A549 (cell line): Measurements from ENCODE around the gene SNRNP70. TPM values are rescaled to one million over a fixed set of nuclear protein-coding genes. Genes with fewer than 3 reads are reported as not detected.

Source experiments
- ATAC-seq, 2 experiments: fragments of 200-7000 bp in 1 of 2; fragments of >200 bp in 1 of 2; cut with Nextera tagmentation in 1 of 2; cut with Tn5 transposase in 1 of 2; 3 replicates each; pipeline versions ENCODE4 v1.8.0 to v1.9.1; 2018 to 2020; ENCODE audit warnings: mild to moderate bottlenecking in 1 of 2, moderate library complexity in 1 of 2
- CTCF ChIA-PET: fragments of 300-600 bp; sonication (Branson Sonifier 250); formaldehyde crosslinking; extraction: SDS; loops from one replicate; lab custom pipeline; 2021; ENCODE audit warnings: antibody characterized with exemption, inconsistent platforms; lab: Yijun Ruan, JAX
- POLR2A ChIA-PET: fragments of 350-600 bp; formaldehyde crosslinking; extraction: SDS; loops from one replicate; lab custom pipeline; 2021; ENCODE audit warnings: antibody characterized with exemption, inconsistent platforms; lab: Yijun Ruan, JAX
- DNase-seq, 2 experiments: peaks; one replicate each; pipeline versions ENCODE4 v3.0.0 to v3.0.0-alpha.2; 2011 to 2016; ENCODE audit warnings: low read depth in 1 of 2, low spot score in 1 of 2
- FAIRE-seq: peaks from 2 replicates; lab custom pipeline; 2011; peaks lifted over from hg19 to GRCh38; lab: Jason Lieb, UNC
- H3K27ac ChIP-seq, 2 experiments: fragments of >200 bp; sonication (Bioruptor Twin); formaldehyde crosslinking; 3 replicates each; pipeline ENCODE4 v1.5.1; 2016 to 2017
- H3K4me1 ChIP-seq: fragments of >200 bp; sonication (Bioruptor Twin); formaldehyde crosslinking; 3 replicates; pipeline ENCODE4 v1.6.1; 2016
- H3K4me2 ChIP-seq: fragments of >200 bp; sonication (Bioruptor Twin); formaldehyde crosslinking; 3 replicates; pipeline ENCODE4 v1.6.1; 2016
- H3K4me3 ChIP-seq: fragments of >200 bp; sonication (Bioruptor Twin); formaldehyde crosslinking; 3 replicates; pipeline ENCODE4 v1.5.1; 2016
- H3K9me3 ChIP-seq: fragments of >200 bp; sonication (Bioruptor Twin); formaldehyde crosslinking; 3 replicates; pipeline ENCODE4 v1.6.1; 2016
- CEBPB ChIP-seq, 2 experiments: fragments of >200 bp in 1 of 2; sonication (Bioruptor Twin) in 1 of 2; formaldehyde crosslinking in 1 of 2; IDR thresholded peaks; 2 replicates each; pipeline ENCODE4 v1.6.1; 2012 to 2016
- CHD2 ChIP-seq: fragments of 150-350 bp; IDR thresholded peaks from 2 replicates; pipeline ENCODE4 v1.6.1; 2014; ENCODE audit warnings: low read length; ENCODE audit not compliant: partially characterized antibody
- EHF ChIP-seq: fragments of 250-450 bp; sonication (Bioruptor Pico); IDR thresholded peaks from 2 replicates; pipeline ENCODE4 v1.5.0; 2020; ENCODE audit warnings: mild to moderate bottlenecking
- EP300 ChIP-seq, 2 experiments: fragments of >200 bp; sonication (Bioruptor Twin); formaldehyde crosslinking; IDR thresholded peaks; 2 replicates in 1 of 2; 3 replicates in 1 of 2; pipeline ENCODE4 v1.6.1; 2016 to 2017
- ESRRA ChIP-seq: fragments of 150-350 bp; IDR thresholded peaks from 2 replicates; pipeline ENCODE4 v1.6.1; 2014; ENCODE audit warnings: mild to moderate bottlenecking, low read length, borderline replicate concordance
- FOSL2 ChIP-seq, 2 experiments: fragments of 450-650 bp in 1 of 2; fragments of >200 bp in 1 of 2; sonication (Bioruptor Twin) in 1 of 2; formaldehyde crosslinking; IDR thresholded peaks; 2 replicates each; pipeline versions ENCODE4 v1.5.0 to v1.6.1; 2016 to 2020; ENCODE audit warnings: mild to moderate bottlenecking in 1 of 2, moderate library complexity in 1 of 2
- HDAC2 ChIP-seq: fragments of 200-600 bp; sonication (generic); IDR thresholded peaks from 2 replicates; pipeline ENCODE4 v1.6.1; 2016
- HOXB13 ChIP-seq: fragments of 250-450 bp; sonication (Bioruptor Pico); IDR thresholded peaks from 2 replicates; pipeline ENCODE4 v1.5.0; 2020; ENCODE audit warnings: low read depth, mild to moderate bottlenecking, moderate library complexity
- HOXB5 ChIP-seq: fragments of 250-450 bp; sonication (Bioruptor Pico); IDR thresholded peaks from 2 replicates; pipeline ENCODE4 v1.5.0; 2020; ENCODE audit warnings: mild to moderate bottlenecking, moderate library complexity
- MYC ChIP-seq: IDR thresholded peaks from 2 replicates; pipeline ENCODE4 v1.6.1; 2012; ENCODE audit warnings: mild to moderate bottlenecking, inconsistent platforms, low read length, improper control_type of control experiment, borderline replicate concordance
- NFE2L2 ChIP-seq: fragments of 150-350 bp; conservative IDR thresholded peaks from 2 replicates; pipeline ENCODE4 v1.6.1; 2014; ENCODE audit warnings: low read length
- RARB ChIP-seq: fragments of 250-450 bp; sonication (Bioruptor Pico); IDR thresholded peaks from 2 replicates; pipeline ENCODE4 v1.8.0; 2021; ENCODE audit warnings: mild to moderate bottlenecking, moderate library complexity
- SREBF2 ChIP-seq: fragments of 450-650 bp; IDR thresholded peaks from 2 replicates; pipeline ENCODE4 v1.6.1; 2014; ENCODE audit warnings: mild to moderate bottlenecking, moderate library complexity
- TP53 ChIP-seq: fragments of 250-450 bp; sonication (Bioruptor Pico); IDR thresholded peaks from 2 replicates; pipeline ENCODE4 v1.5.0; 2021; ENCODE audit warnings: mild to moderate bottlenecking, moderate library complexity
- ZC3H11A ChIP-seq: fragments of 450-650 bp; IDR thresholded peaks from 2 replicates; pipeline ENCODE4 v1.6.1; 2014; ENCODE audit warnings: antibody characterized with exemption, mild to moderate bottlenecking
- ZNF302 ChIP-seq: fragments of 250-450 bp; sonication (Bioruptor Pico); IDR thresholded peaks from 2 replicates; pipeline ENCODE4 v1.9.0; 2021; ENCODE audit warnings: inconsistent platforms, mild to moderate bottlenecking, moderate library complexity
- WGBS: methylation state at CpG from one replicate; pipeline ENCODE4 v1.1.6; 2017; ENCODE audit errors: missing lambda C conversion rate; 5-methylcytosine and 5-hydroxymethylcytosine counted together
- polyA plus RNA-seq, 4 experiments: library from polyadenylated mRNA; depleted of rRNA in 3 of 4; stranded (reverse); fragments of >200 nt; fragmentation: RNase III in 1 of 4; extraction: RNeasy Plus Mini Kit Qiagen cat#74134 plus additional on column Dnase treatment in 1 of 4; gene quantifications; 2 replicates in 3 of 4; 3 replicates in 1 of 4; pipeline ENCODE4 v1.2.3, GENCODE V29; 2011 to 2017
- TF ChIP-seq, protein P1 (sequence below): fragments of >200 bp; sonication (Bioruptor Twin); formaldehyde crosslinking; IDR thresholded peaks from 3 replicates; pipeline ENCODE4 v1.6.1; 2016
- TF ChIP-seq, protein P2 (sequence below): IDR thresholded peaks from 2 replicates; pipeline ENCODE4 v1.6.1; 2012
- TF ChIP-seq, protein P3 (sequence below): fragments of >200 bp; sonication (Bioruptor Twin); formaldehyde crosslinking; IDR thresholded peaks from 3 replicates; pipeline ENCODE4 v1.5.1; 2016
- TF ChIP-seq, protein P4 (sequence below): fragments of 250-450 bp; sonication (Bioruptor Pico); IDR thresholded peaks from 2 replicates; pipeline ENCODE4 v1.5.0; 2020; ENCODE audit warnings: low read depth, mild to moderate bottlenecking, moderate library complexity
- TF ChIP-seq, protein P5 (sequence below): fragments of 200-600 bp; sonication (generic); IDR thresholded peaks from 2 replicates; pipeline ENCODE4 v1.6.1; 2016; ENCODE audit warnings: antibody characterized with exemption, mild to moderate bottlenecking, moderate library complexity

Gene SNRNP70
- polyA plus RNA-seq, 2 of the 4 experiments (the other 2 are of a cell fraction), result 214 to 350 TPM

DNA sequence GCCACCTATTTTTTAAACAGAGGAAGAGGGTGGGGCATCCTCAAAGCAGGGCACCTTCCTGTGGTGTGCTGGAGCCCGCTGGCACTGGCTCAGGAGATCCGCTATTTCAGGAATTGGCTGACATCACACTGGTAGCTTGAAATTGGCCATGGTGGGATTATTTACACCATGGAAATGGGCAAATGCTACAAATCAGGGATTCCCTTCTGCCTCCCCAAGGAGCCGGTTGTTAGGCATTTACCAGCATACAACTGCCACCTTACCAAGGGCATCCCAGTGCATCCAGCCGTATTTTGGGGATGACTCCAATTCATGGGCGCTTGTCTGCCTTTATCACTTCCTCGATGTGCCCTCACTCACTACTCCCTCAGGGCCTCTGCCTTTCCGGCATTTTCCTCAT is 55.7 kb downstream of the SNRNP70 start:
- no peak overlapping the region for H3K4me2 ChIP-seq
- no peak for FAIRE-seq
- no peaks in the 10 kb centered on the region for H3K9me3 ChIP-seq
- peaks cover 6% of the 10 kb centered on the region for H3K4me1 ChIP-seq
- ChIA-PET CTCF (interaction anchor here (0.8 to 15.0 kb wide), 8 partner anchors 11 to 160 kb away, joined by 3 to 298 read pairs (median 6); partner anchors contain the start of genes LIN7B and PPFIA3), POLR2A (interaction anchor here (0.9 kb wide), 1 partner anchor 13 kb away, joined by 3 read pairs; no protein-coding TSS in a partner anchor)
- ATAC-seq, result no peak
- H3K4me3 ChIP-seq, result no peak overlapping the region
- no peak overlapping the region for H3K27ac ChIP-seq
- TF ChIP-seq CEBPB (IDR thresholded peaks at IDR 0.05) (no peak), NFE2L2 (no peak), HOXB5 (no peak), FOSL2 (IDR thresholded peaks at IDR 0.05) (no peak), FOSL2 (CRISPR knock-in tag; IDR thresholded peaks at IDR 0.05) (no peak), ZC3H11A (no peak), SREBF2 (no peak), MYC (no peak), EHF (CRISPR knock-in tag) (no peak), CHD2 (no peak), EP300 (IDR thresholded peaks at IDR 0.05) (no peak), HOXB13 (no peak), HDAC2 (no peak), ZNF302 (CRISPR knock-in tag) (no peak)
- TF ChIP-seq, protein P1, sequence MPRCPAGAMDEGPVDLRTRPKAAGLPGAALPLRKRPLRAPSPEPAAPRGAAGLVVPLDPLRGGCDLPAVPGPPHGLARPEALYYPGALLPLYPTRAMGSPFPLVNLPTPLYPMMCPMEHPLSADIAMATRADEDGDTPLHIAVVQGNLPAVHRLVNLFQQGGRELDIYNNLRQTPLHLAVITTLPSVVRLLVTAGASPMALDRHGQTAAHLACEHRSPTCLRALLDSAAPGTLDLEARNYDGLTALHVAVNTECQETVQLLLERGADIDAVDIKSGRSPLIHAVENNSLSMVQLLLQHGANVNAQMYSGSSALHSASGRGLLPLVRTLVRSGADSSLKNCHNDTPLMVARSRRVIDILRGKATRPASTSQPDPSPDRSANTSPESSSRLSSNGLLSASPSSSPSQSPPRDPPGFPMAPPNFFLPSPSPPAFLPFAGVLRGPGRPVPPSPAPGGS, result no peak
- TF ChIP-seq, protein P2, sequence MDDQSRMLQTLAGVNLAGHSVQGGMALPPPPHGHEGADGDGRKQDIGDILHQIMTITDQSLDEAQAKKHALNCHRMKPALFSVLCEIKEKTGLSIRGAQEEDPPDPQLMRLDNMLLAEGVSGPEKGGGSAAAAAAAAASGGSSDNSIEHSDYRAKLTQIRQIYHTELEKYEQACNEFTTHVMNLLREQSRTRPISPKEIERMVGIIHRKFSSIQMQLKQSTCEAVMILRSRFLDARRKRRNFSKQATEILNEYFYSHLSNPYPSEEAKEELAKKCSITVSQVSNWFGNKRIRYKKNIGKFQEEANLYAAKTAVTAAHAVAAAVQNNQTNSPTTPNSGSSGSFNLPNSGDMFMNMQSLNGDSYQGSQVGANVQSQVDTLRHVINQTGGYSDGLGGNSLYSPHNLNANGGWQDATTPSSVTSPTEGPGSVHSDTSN, result no peak
- TF ChIP-seq, protein P3, sequence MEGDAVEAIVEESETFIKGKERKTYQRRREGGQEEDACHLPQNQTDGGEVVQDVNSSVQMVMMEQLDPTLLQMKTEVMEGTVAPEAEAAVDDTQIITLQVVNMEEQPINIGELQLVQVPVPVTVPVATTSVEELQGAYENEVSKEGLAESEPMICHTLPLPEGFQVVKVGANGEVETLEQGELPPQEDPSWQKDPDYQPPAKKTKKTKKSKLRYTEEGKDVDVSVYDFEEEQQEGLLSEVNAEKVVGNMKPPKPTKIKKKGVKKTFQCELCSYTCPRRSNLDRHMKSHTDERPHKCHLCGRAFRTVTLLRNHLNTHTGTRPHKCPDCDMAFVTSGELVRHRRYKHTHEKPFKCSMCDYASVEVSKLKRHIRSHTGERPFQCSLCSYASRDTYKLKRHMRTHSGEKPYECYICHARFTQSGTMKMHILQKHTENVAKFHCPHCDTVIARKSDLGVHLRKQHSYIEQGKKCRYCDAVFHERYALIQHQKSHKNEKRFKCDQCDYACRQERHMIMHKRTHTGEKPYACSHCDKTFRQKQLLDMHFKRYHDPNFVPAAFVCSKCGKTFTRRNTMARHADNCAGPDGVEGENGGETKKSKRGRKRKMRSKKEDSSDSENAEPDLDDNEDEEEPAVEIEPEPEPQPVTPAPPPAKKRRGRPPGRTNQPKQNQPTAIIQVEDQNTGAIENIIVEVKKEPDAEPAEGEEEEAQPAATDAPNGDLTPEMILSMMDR, result no peak
- TF ChIP-seq, protein P4, sequence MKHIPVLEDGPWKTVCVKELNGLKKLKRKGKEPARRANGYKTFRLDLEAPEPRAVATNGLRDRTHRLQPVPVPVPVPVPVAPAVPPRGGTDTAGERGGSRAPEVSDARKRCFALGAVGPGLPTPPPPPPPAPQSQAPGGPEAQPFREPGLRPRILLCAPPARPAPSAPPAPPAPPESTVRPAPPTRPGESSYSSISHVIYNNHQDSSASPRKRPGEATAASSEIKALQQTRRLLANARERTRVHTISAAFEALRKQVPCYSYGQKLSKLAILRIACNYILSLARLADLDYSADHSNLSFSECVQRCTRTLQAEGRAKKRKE (CRISPR knock-in tag), result no peak
- 90% methylated on average over 7 of the region's 7 CpGs for WGBS
- DNase-seq, result no peak

DNA sequence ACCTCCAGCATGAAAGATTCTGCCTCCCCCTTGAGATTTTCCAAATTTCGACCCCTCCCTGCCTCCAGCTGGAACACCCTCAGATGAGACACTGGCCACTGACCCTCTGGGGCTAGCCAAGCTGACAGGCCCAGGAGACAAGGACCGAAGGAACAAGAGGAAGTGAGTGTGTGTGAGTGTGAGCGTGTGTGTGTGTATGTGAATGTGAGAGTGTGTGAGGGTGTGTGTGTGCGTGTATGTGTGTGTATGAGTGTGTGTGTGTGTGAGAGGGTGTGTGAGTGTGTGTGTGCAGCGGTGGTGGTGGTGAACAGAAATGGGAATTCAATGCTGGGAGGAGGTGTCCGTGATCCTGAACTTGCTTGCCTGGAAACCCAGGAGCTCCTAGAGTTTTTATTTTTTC is 56.1 kb downstream of the SNRNP70 start:
- no peak overlapping the region for H3K27ac ChIP-seq
- no peak for ATAC-seq
- POLR2A ChIA-PET, result interaction anchor here (0.9 kb wide), 1 partner anchor 13 kb away, joined by 3 read pairs; no protein-coding TSS in a partner anchor
- 77% methylated on average over 6 of the region's 6 CpGs for WGBS
- DNase-seq, result no peak
- H3K9me3 ChIP-seq, result no peaks in the 10 kb centered on the region
- no peak for FAIRE-seq
- H3K4me1 ChIP-seq, result peaks cover 10% of the 10 kb centered on the region
- no peak overlapping the region for H3K4me3 ChIP-seq
- H3K4me2 ChIP-seq, result no peak overlapping the region
- CTCF ChIA-PET, result interaction anchor here (0.8 to 15.0 kb wide), 6 partner anchors 12 to 68 kb away, joined by 3 to 298 read pairs (median 10); partner anchors contain the start of genes LIN7B and PPFIA3
- TF ChIP-seq RARB (CRISPR knock-in tag) (no peak), HDAC2 (no peak), ESRRA (no peak), TP53 (no peak)
- TF ChIP-seq, protein P5, sequence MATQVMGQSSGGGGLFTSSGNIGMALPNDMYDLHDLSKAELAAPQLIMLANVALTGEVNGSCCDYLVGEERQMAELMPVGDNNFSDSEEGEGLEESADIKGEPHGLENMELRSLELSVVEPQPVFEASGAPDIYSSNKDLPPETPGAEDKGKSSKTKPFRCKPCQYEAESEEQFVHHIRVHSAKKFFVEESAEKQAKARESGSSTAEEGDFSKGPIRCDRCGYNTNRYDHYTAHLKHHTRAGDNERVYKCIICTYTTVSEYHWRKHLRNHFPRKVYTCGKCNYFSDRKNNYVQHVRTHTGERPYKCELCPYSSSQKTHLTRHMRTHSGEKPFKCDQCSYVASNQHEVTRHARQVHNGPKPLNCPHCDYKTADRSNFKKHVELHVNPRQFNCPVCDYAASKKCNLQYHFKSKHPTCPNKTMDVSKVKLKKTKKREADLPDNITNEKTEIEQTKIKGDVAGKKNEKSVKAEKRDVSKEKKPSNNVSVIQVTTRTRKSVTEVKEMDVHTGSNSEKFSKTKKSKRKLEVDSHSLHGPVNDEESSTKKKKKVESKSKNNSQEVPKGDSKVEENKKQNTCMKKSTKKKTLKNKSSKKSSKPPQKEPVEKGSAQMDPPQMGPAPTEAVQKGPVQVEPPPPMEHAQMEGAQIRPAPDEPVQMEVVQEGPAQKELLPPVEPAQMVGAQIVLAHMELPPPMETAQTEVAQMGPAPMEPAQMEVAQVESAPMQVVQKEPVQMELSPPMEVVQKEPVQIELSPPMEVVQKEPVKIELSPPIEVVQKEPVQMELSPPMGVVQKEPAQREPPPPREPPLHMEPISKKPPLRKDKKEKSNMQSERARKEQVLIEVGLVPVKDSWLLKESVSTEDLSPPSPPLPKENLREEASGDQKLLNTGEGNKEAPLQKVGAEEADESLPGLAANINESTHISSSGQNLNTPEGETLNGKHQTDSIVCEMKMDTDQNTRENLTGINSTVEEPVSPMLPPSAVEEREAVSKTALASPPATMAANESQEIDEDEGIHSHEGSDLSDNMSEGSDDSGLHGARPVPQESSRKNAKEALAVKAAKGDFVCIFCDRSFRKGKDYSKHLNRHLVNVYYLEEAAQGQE, result no peak
